Activated CD4-positive, alpha-beta memory T cell treated with anti-CD3 and anti-CD28 coated beads for 36 hours (primary cell): Measurements from ENCODE around the gene ASXL1. TPM values are rescaled to one million over a fixed set of nuclear protein-coding genes. Genes with fewer than 3 reads are reported as not detected.

ENCODE experiments used
- CTCF ChIA-PET: fragments of 350-600 bp; sonication (Branson Sonifier 250); formaldehyde crosslinking; loops from one replicate; lab custom pipeline; 2021; ENCODE audit warnings: antibody characterized with exemption, inconsistent platforms; lab: Charles Lee
- POLR2A ChIA-PET: fragments of 350-600 bp; sonication (Branson Sonifier 250); formaldehyde crosslinking; loops from one replicate; lab custom pipeline; 2021; ENCODE audit warnings: antibody characterized with exemption; lab: Charles Lee
- DNase-seq: peaks from one replicate; pipeline ENCODE4 v3.0.0-alpha.2; 2020
- H3K27ac Mint-ChIP-seq: one replicate; pipeline ENCODE4 v1.8.0; 2021; ENCODE audit warnings: mixed read lengths
- H3K27me3 Mint-ChIP-seq: one replicate; pipeline ENCODE4 v1.8.0; 2021; ENCODE audit warnings: mixed read lengths
- H3K36me3 Mint-ChIP-seq: one replicate; pipeline ENCODE4 v1.8.0; 2021; ENCODE audit warnings: mixed read lengths
- H3K4me1 Mint-ChIP-seq: one replicate; pipeline ENCODE4 v1.8.0; 2021; ENCODE audit warnings: low read depth, mixed read lengths
- H3K4me3 Mint-ChIP-seq: one replicate; pipeline ENCODE4 v1.8.0; 2021; ENCODE audit warnings: mild to moderate bottlenecking, mixed read lengths
- H3K9me3 Mint-ChIP-seq: one replicate; pipeline ENCODE4 v1.8.0; 2021; ENCODE audit warnings: mixed read lengths
- intact Hi-C: fragments of 100-400 bp; cut with micrococcal nuclease; formaldehyde crosslinking; loops from one replicate; pipeline ENCODE4 v1.15.1; 2023
- total RNA-seq, 2 experiments: library from RNA; stranded (reverse); gene quantifications; one replicate each; pipeline ENCODE4 v1.2.3, GENCODE V29; 2021

Gene ASXL1
- total RNA-seq, 2 experiments from 2014 or later = 141 to 147 TPM

GRCh38 chr20:32325706-32326503 lies 32.2 kb upstream of the ASXL1 start:
- Mint-ChIP-seq H3K27ac (peak overlapping the region; percentile 13), H3K9me3 (no peaks in the 10 kb centered on the region), H3K27me3 (no peaks in the 10 kb centered on the region), H3K4me3 (no peak overlapping the region), H3K36me3 (peaks cover 44% of the 10 kb centered on the region), H3K4me1 (peaks cover 22% of the 10 kb centered on the region)
- CTCF ChIA-PET = no interaction called here
- POLR2A ChIA-PET = no interaction called here
- no peak for DNase-seq
- intact Hi-C loops = no loop called here

GRCh38 chr20:32326504-32326845 lies 31.7 kb upstream of the ASXL1 start:
- Mint-ChIP-seq H3K36me3 (peaks cover 45% of the 10 kb centered on the region), H3K27ac (peak overlapping the region; percentile 20), H3K9me3 (no peaks in the 10 kb centered on the region), H3K4me3 (no peak overlapping the region), H3K27me3 (no peaks in the 10 kb centered on the region), H3K4me1 (peaks cover 25% of the 10 kb centered on the region)
- ChIA-PET POLR2A (interaction anchor here (1.3 kb wide), 1 partner anchor 24 kb away, joined by 3 read pairs; no protein-coding TSS in a partner anchor), CTCF (no interaction called here)
- DNase-seq = no peak
- intact Hi-C loops = no loop called here

GRCh38 chr20:32327087-32327681 lies 30.9 kb upstream of the ASXL1 start:
- Mint-ChIP-seq H3K4me1 (peaks cover 28% of the 10 kb centered on the region), H3K9me3 (no peaks in the 10 kb centered on the region), H3K27ac (peak overlapping the region; percentile 20), H3K27me3 (no peaks in the 10 kb centered on the region), H3K4me3 (no peak overlapping the region), H3K36me3 (peaks cover 48% of the 10 kb centered on the region)
- ChIA-PET POLR2A (interaction anchor here (0.6 to 1.3 kb wide), 2 partner anchors 22 to 25 kb away, joined by 3 read pairs; no protein-coding TSS in a partner anchor), CTCF (no interaction called here)
- DNase-seq = no peak
- intact Hi-C loops = no loop called here

- Mint-ChIP-seq H3K4me3 (no peak overlapping the region), H3K9me3 (no peaks in the 10 kb centered on the region), H3K36me3 (peaks cover 59% of the 10 kb centered on the region), H3K4me1 (peaks cover 54% of the 10 kb centered on the region), H3K27me3 (no peaks in the 10 kb centered on the region), H3K27ac (no peak overlapping the region)
- ChIA-PET POLR2A (no interaction called here), CTCF (no interaction called here)
- intact Hi-C loops = loop anchor here (5.0 kb wide), 1 partner anchor 37 kb away; no protein-coding TSS in a partner anchor
- no peak for DNase-seq
Observed at GRCh38 chr20:32329817-32330554, 28.1 kb upstream of the ASXL1 start.

DNA sequence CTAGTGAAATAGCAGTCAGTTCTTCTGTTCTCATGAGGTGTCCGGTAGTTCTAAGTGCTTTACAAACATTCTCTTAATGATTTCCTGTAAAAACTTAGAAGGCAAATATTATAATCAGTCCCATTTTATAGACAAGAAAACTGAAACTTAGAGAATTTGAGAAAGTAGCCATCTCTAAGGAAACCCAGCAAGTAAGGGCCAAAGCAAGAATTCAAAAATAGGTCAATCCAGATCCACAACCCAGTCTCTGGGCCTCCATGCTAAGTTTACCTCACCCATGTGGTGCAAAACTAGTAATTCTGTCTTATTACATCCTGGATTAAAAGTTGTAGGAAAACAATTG lies 27.6 kb upstream of the ASXL1 start:
- H3K27me3 Mint-ChIP-seq = no peaks in the 10 kb centered on the region
- no peak for DNase-seq
- no peaks in the 10 kb centered on the region for H3K9me3 Mint-ChIP-seq
- ChIA-PET POLR2A (no interaction called here), CTCF (no interaction called here)
- H3K4me1 Mint-ChIP-seq = peaks cover 56% of the 10 kb centered on the region
- intact Hi-C loops = loop anchor here (5.0 kb wide), 1 partner anchor 37 kb away; no protein-coding TSS in a partner anchor
- H3K36me3 Mint-ChIP-seq = peaks cover 60% of the 10 kb centered on the region
- no peak overlapping the region for H3K27ac Mint-ChIP-seq
- no peak overlapping the region for H3K4me3 Mint-ChIP-seq

DNA sequence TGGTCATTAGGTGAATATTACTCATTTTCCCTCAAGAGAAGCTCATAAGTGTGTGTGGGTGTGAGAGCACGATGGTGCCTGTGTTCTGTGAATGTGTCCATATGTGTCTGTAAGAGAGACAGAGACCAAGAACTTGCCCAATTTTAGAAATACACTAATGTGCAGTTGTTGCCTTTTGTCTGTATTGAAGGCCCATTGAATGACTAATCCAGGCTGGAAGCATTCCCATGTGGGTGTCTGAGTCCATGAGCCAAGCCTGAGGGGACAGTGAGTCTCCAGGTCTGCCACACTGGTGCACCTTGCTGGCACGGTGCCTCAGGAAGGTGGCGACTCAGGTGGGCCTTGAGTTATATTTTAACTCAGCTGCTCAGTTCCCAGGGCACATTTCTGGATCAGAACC lies 25.5 kb upstream of the ASXL1 start:
- intact Hi-C loops = loop anchor here (1.0 to 5.0 kb wide), 8 partner anchors 23 to 128 kb away; no protein-coding TSS in a partner anchor
- H3K27me3 Mint-ChIP-seq = no peaks in the 10 kb centered on the region
- DNase-seq = peak; percentile 34
- peaks cover 58% of the 10 kb centered on the region for H3K36me3 Mint-ChIP-seq
- CTCF ChIA-PET = interaction anchor here (0.8 to 2.7 kb wide), 4 partner anchors 22 to 53 kb away, joined by 3 to 13 read pairs (median 4); no protein-coding TSS in a partner anchor
- no peaks in the 10 kb centered on the region for H3K9me3 Mint-ChIP-seq
- H3K4me1 Mint-ChIP-seq = peaks cover 57% of the 10 kb centered on the region
- H3K4me3 Mint-ChIP-seq = peak overlapping the region; percentile 10
- peak overlapping the region; percentile 92 for H3K27ac Mint-ChIP-seq
- POLR2A ChIA-PET = interaction anchor here (0.5 to 3.3 kb wide), 11 partner anchors 13 to 129 kb away, joined by 3 to 39 read pairs (median 4); partner anchors contain the start of genes ASXL1 and KIF3B

DNA sequence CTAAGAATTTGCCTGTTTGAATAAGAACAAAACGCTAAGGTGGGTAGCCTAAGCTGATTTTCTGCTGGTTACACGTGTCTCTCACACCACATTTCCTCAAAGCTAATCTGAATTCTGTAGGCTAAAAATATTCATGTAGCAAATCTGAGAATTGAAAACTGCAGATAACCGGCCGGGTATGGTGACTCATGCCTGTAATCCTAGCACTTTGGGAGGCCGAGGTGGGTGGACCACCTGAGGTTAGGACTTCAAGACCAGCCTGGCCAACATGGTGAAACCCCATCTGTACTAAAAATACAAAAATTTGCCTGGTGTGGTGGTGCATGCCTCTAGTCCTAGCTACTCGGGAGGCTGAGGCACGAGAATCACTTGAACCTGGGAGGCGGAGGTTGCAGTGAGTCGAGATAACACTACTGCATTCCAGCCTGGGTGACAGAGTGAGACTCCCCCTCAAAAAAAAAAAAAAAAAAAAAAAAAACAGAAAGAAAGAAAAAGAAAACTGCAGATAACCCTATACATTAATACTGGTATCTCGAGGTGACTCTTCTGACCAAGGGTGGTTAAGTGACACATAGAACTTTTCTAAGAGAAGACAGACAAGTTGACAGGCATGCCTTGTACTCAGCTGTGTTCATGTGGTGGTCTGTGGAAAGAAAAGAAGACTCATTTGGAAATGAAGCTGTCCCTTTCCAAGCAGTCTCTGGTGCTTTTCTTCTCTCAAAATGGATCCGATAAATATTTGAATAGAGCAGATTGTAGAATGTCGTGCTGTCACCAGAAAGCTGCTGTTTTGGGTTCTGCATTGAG lies 24.7 kb upstream of the ASXL1 start:
- peak overlapping the region; percentile 37 for H3K4me3 Mint-ChIP-seq

GRCh38 chr20:32333988-32334885 lies 23.9 kb upstream of the ASXL1 start:
- peak; percentile 84 for DNase-seq
- Mint-ChIP-seq H3K4me3 (peak overlapping the region; percentile 37), H3K27me3 (no peaks in the 10 kb centered on the region), H3K27ac (peak overlapping the region; percentile 92), H3K36me3 (peaks cover 56% of the 10 kb centered on the region), H3K9me3 (no peaks in the 10 kb centered on the region), H3K4me1 (peaks cover 57% of the 10 kb centered on the region)
- intact Hi-C loops = loop anchor here (1.0 to 5.0 kb wide), 8 partner anchors 21 to 130 kb away; no protein-coding TSS in a partner anchor
- ChIA-PET CTCF (interaction anchor here (0.7 to 2.7 kb wide), 4 partner anchors 25 to 102 kb away, joined by 3 to 13 read pairs (median 3); no protein-coding TSS in a partner anchor), POLR2A (interaction anchor here (0.6 to 3.3 kb wide), 8 partner anchors 11 to 129 kb away, joined by 3 to 39 read pairs (median 9); partner anchors contain the start of gene ASXL1)

More for the DNA sequence above, 24.7 kb upstream of the ASXL1 start:
- H3K36me3 Mint-ChIP-seq = peaks cover 58% of the 10 kb centered on the region
- H3K27me3 Mint-ChIP-seq = no peaks in the 10 kb centered on the region
- intact Hi-C loops = loop anchor here (1.0 to 5.0 kb wide), 8 partner anchors 22 to 129 kb away; no protein-coding TSS in a partner anchor
- H3K4me1 Mint-ChIP-seq = peaks cover 57% of the 10 kb centered on the region
- peak; percentile 73 for DNase-seq
- CTCF ChIA-PET = interaction anchor here (0.6 to 2.7 kb wide), 7 partner anchors 21 to 101 kb away, joined by 3 to 13 read pairs (median 3); no protein-coding TSS in a partner anchor
- POLR2A ChIA-PET = interaction anchor here (0.5 to 3.3 kb wide), 13 partner anchors 12 to 130 kb away, joined by 3 to 39 read pairs (median 5); partner anchors contain the start of gene ASXL1
- H3K9me3 Mint-ChIP-seq = no peaks in the 10 kb centered on the region
- peak overlapping the region; percentile 92 for H3K27ac Mint-ChIP-seq

DNA sequence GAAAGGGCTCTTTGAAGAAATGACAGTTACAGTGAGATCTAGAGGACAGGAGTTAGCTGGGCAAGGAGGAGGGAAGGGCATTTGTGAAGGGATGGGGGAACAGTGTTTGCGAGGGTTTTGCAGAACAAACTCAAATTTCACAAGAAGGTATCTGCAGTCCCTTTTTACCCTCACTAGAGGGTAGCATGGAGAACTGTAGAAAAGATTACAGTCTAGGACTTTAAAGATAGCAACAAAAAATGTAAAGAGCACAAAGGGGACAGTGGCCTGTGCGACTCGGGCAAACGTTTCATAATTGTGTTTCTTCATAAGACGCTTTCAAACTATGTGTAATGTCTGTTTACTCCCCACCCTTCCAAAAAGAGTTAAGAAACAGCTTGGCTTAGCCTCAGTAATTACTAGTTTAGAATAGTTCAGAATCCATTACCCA lies 21.2 kb upstream of the ASXL1 start:
- Mint-ChIP-seq H3K27me3 (no peaks in the 10 kb centered on the region), H3K27ac (peak overlapping the region; percentile 32), H3K4me3 (no peak overlapping the region), H3K36me3 (peaks cover 32% of the 10 kb centered on the region), H3K4me1 (peaks cover 41% of the 10 kb centered on the region), H3K9me3 (no peaks in the 10 kb centered on the region)
- DNase-seq = no peak
- ChIA-PET CTCF (no interaction called here), POLR2A (no interaction called here)
- intact Hi-C loops = no loop called here

GRCh38 chr20:32337937-32338661 lies 20.0 kb upstream of the ASXL1 start:
- peaks cover 29% of the 10 kb centered on the region for H3K36me3 Mint-ChIP-seq
- intact Hi-C loops = no loop called here
- H3K27ac Mint-ChIP-seq = no peak overlapping the region
- peaks cover 36% of the 10 kb centered on the region for H3K4me1 Mint-ChIP-seq
- H3K27me3 Mint-ChIP-seq = no peaks in the 10 kb centered on the region
- ChIA-PET POLR2A (no interaction called here), CTCF (no interaction called here)
- DNase-seq = no peak
- no peak overlapping the region for H3K4me3 Mint-ChIP-seq
- H3K9me3 Mint-ChIP-seq = no peaks in the 10 kb centered on the region
